SKM-1 (cell line): Measurements from ENCODE around the gene KCNK4.

Experiments used
- DNase-seq: peaks from one replicate; lab custom pipeline; 2025; ENCODE audit not compliant: unreplicated experiment; lab: John Stamatoyannopoulos, UW

The KCNK4 gene

DNA sequence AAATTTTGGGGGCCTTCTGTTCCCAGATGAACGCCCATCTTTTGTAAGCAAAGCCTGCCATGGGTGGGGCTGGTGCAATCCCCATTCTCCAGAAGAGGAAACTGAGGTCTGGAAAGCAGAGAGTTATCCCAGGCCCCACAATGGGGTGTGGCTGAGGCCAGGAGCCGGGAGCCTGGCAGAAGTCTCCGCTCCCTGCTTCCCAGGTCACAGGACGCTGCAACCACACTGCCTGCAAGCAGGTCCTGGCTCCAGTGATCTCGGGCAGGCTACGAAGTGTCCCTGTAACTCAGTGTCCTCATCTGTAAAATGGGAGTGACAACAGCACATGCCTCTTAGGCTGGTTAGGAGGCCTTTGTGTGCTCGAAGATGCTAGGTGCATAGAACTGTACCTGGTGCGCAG lies 38.1 kb upstream of the KCNK4 start:
- no peak for DNase-seq

GRCh38 chr11:64253481-64253880 lies 37.6 kb upstream of the KCNK4 start:
- DNase-seq = no peak

GRCh38 chr11:64254326-64254725 lies 36.8 kb upstream of the KCNK4 start:
- DNase-seq = no peak

GRCh38 chr11:64255135-64256128 lies 35.7 kb upstream of the KCNK4 start:
- no peak for DNase-seq

GRCh38 chr11:64256300-64256699 lies 34.8 kb upstream of the KCNK4 start:
- DNase-seq = no peak

DNA sequence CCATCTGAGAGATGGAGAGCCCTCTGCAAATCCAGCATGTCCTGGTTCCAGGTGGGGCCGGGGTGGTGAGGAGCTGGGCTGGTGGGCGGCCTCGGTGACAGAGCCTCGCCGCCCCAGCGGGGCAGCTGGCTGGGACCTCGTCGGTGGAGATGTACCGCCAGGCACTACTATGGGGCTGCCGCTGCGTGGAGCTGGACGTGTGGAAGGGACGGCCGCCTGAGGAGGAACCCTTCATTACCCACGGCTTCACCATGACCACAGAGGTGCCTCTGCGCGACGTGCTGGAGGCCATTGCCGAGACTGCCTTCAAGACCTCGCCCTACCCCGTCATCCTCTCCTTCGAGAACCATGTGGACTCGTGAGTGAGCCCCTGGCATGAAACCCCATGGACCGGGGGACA lies 32.7 kb upstream of the KCNK4 start:
- no peak for DNase-seq

DNA sequence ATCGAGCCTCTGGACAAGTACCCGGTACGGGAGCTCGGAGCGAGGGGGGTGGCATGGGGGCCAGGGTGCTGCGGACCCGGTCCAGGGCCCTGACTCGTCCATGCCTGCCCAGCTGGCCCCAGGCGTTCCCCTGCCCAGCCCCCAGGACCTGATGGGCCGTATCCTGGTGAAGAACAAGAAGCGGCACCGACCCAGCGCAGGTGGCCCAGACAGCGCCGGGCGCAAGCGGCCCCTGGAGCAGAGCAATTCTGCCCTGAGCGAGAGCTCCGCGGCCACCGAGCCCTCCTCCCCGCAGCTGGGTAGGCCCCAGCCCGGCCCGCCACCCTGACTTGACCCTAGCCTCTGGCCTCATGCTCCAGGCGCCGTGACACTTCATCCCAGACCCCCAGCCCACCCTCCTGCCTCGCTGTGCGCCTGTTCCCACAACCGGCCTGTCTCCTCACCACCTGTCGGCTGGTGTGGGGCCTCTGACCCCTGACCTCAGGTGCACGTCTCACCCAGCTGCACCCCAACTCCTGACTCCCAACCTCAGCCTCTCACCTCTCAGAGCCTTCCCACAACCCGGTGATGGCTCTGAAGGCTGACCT lies 32.1 kb upstream of the KCNK4 start:
- DNase-seq = no peak

- DNase-seq = no peak
Observed at GRCh38 chr11:64259533-64260067, 31.5 kb upstream of the KCNK4 start.

DNA sequence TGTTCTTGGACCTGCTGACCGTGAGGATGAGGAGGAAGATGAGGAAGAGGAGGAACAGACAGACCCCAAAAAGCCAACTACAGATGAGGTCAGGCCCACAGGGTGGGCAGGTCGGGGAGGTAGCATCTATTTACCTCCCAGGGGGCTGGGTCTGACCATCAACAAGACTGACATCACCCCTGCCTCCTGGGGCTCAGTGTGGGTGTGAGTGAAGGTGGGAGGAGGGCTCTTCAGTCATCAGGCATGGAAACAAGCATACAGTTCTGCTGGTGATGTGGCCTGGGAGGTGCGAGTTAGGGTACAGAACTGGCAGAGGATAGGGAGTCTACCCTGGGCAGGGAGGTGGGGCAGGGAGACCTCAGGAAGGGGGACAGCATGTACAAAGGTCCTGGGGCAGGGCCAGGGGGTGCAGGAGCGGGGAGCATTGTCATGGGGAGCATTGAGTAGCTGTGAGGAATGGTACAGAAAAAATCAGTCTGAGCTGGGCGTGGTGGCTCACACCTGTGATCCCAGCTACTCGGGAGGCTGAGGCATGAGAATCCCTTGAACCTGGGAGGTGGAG lies 30.9 kb upstream of the KCNK4 start:
- DNase-seq = no peak

- no peak for DNase-seq
Observed at GRCh38 chr11:64261556-64262080, 29.5 kb upstream of the KCNK4 start.

GRCh38 chr11:64262271-64263002 lies 28.7 kb upstream of the KCNK4 start:
- no peak for DNase-seq

GRCh38 chr11:64263021-64263946 lies 27.8 kb upstream of the KCNK4 start:
- no peak for DNase-seq

DNA sequence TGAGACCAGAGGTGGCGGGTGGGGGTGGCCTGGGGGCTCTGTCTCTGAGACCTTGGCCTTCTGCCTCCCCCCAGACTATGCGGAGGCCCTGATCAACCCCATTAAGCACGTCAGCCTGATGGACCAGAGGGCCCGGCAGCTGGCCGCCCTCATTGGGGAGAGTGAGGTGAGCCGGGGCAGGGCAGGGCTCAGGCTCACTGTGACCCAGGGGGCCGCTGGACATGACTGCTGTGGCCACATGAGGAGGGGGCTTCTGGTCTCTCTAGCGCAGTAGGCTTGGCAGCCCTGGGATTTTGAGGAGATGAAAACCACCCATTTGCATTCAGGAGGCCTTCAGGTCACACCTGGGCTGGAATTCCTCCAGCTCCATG lies 27.2 kb upstream of the KCNK4 start:
- DNase-seq = no peak

DNA sequence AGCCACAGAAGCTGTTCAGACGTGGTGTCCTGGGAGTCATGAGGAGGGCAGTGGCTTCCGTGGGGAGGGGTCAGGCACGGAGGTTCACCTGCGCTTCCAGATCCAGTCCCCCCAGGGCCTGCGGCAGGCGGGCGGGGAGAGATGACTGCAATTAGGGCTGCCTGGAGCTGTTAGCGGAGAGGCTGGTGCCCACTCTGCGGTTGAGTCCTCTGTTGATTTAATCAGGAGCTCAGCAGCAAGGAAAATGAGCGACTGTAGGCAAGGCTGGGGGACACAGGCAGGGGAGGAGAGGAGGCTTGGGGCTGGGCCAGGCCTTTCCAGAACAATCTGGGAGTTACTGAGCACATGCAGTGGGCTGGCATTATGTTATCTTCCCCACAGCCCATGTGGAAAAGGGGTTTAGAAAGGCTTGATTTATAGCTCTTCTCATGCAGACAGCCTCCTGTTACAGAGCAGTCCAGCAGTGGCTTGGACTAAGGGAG lies 26.7 kb upstream of the KCNK4 start:
- DNase-seq = no peak

- no peak for DNase-seq
Observed at GRCh38 chr11:64265176-64266160, 25.6 kb upstream of the KCNK4 start.

- DNase-seq = no peak
Observed at GRCh38 chr11:64266339-64266738, 24.8 kb upstream of the KCNK4 start.

- no peak for DNase-seq
Observed at GRCh38 chr11:64267207-64267945, 23.7 kb upstream of the KCNK4 start.
